Stimulated activated naive CD4-positive, alpha-beta T cell (primary cell): ENCODE data around the gene WFIKKN2.

Experiments used
- DNase-seq, 6 experiments: peaks; one replicate each; lab custom pipeline; 2025; lab: John Stamatoyannopoulos, UW

WFIKKN2 gene

GRCh38 chr17:50834429-50835300 is 721 bp upstream of the WFIKKN2 start:
- no peak for DNase-seq

DNA sequence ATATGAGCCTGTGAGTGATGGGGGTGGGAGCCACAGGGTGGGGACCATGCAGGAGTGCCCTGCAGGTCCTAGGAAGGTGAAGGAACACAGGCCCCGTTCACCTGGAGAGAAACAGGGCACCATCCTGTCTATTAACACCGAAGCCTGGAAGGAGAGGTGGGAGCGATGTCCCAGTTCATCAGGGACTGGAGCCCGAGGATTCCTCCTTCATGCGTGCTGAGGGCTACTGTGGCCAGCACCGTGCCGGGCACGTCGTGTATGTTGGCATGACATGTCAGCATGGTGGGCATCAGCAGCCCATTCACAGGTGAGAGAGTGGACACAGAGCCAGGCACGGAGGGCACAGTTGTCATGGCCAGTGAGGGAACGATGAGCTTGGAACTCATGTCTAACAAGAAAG is 1.4 kb downstream of the WFIKKN2 start:
- DNase-seq: no peak

DNA sequence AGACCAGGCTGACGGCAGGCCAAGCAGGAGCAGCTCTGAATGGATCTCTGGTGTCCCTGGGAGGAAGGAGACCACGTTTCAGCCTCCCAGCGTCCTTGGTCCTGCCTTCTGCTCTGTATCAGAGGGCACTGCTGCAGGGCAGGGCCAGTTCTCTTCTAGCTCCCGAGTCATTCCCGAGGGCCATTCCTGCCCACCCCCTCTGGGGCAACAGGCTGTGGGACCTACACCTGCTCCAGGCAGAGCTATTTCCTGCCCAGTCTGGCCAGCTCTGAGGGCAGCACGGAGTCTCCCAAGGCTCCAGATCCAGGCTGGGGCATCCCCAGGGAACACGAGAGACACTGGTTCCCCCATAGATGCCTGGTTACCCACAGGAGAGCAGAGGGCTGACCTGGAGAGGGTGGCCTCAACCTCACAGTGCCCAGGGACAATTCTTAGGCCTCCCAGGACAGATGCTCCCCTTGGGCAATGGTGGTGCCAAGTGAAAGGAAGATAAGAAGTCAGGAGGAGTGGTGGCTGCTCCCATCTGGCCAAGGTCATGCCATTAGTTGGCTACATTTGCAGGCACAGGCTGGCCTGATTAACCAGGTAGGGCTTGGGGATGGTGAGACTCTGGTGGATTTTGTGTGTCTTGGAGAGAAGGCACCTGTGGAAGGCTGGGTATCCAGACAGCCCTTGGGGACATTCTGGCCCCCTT is 2.0 kb downstream of the WFIKKN2 start:
- DNase-seq: no peak

DNA sequence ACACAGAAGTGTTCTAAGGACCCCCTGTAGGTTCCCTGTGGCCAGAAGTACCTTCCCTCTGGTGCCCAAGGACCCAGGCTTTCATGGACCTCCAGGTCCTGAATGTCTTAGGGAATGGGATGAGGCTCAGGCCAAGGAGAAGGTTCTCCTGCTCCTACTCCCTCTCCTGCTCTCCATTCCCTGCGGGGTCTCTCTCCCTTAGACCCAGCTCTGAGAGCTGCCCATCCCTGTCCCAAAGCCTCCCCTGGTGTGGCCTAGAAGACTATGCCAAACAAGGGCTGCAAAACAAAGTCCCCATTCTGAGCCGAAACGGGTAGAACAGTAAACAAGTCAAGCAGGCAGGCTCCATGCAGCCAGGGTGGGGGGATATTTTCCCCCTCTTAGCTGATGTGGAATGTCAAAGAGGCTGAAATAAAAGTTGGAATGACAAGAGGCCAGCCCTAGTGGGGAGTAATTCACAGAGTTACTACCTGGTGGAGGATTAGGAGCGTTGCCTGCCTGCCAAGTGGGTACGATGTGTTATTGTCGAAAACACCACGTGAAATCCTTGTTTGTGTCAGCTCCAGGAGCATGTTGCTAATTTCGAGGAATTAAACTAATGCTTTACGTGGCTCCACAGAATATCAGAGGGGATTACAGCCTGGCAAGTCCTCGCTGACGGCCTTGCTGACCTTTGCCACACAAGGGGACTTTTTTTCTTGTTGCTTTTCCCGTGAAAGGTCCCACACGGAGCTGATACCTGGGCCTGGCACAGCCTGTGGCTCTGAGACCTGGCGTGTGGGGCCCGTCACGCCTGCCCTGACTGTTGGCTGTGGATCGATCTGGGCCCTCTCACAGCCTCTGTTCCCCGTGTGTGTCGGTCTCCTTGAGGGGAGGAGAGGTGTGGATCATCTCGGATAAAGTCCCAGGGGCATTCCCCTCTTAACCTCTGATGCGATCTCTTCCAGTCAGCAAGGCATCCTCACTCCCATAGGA is 2.9 kb downstream of the WFIKKN2 start:
- no peak for DNase-seq

DNA sequence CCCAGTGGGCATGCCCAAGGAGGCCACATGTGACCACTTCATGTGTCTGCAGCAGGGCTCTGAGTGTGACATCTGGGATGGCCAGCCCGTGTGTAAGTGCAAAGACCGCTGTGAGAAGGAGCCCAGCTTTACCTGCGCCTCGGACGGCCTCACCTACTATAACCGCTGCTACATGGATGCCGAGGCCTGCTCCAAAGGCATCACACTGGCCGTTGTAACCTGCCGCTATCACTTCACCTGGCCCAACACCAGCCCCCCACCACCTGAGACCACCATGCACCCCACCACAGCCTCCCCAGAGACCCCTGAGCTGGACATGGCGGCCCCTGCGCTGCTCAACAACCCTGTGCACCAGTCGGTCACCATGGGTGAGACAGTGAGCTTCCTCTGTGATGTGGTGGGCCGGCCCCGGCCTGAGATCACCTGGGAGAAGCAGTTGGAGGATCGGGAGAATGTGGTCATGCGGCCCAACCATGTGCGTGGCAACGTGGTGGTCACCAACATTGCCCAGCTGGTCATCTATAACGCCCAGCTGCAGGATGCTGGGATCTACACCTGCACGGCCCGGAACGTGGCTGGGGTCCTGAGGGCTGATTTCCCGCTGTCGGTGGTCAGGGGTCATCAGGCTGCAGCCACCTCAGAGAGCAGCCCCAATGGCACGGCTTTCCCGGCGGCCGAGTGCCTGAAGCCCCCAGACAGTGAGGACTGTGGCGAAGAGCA is 4.4 kb downstream of the WFIKKN2 start:
- DNase-seq: no peak

- DNase-seq: no peak
These were observed 5.0 kb downstream of the WFIKKN2 start for GRCh38 chr17:50840311-50840851.

GRCh38 chr17:50841277-50841948 is 6.0 kb downstream of the WFIKKN2 start:
- no peak for DNase-seq

- DNase-seq: peak in 5 of 6 experiments; percentile 18 to 57 (median 27)
These were observed 6.6 kb downstream of the WFIKKN2 start for GRCh38 chr17:50841949-50842354.

- no peak for DNase-seq
These were observed 7.2 kb downstream of the WFIKKN2 start for GRCh38 chr17:50842506-50843149.

- no peak for DNase-seq
These were observed 7.9 kb downstream of the WFIKKN2 start for GRCh38 chr17:50843150-50843905.

- DNase-seq: no peak
These were observed 8.8 kb downstream of the WFIKKN2 start for GRCh38 chr17:50844117-50844700.

DNA sequence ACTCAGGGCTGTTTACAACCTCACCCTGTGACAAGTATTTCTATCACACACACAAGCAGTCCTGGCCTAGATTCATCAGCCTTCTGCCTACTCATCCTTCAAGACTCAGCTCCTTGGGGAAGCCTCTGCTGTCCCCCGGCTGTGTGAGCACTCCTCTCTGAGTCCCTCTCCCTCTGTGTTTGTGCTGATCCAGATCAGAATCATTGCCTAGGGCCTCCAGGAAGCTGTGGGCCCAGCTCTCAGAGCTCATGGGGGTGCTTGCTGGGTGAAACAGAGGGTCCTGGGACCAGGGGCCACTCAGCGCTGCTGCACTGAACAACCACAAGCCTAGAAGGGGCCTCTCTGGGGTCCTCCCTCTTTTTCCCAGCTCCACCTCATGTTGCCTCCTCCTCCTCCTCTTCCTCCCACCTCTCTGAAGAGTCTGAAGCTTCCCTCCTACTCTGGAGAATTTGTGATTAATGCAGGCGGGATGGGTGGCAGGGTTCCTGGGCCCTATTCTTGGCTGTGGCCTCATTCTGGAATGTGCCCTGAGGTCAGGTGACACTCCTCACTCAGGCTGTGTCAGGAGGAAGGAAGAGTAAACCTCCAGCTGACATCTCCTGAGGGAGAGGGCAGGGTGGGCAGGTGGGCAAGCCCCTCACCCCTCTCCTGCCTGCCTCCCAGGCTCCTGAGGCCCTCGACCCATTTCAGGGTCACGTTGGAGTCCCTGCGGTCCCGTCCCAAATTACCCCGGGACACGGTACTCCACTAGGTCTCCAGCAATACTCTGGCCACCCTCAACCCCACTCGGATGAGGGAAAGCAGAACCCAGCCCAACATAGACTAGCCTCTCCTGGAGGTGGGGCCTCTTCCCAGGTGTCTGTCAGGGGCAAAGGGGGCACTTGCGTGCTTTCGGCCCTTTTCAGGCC is 10.1 kb downstream of the WFIKKN2 start:
- no peak for DNase-seq

GRCh38 chr17:50847566-50847965 is 12.2 kb downstream of the WFIKKN2 start:
- DNase-seq: no peak

GRCh38 chr17:50848039-50848438 is 12.7 kb downstream of the WFIKKN2 start:
- DNase-seq: no peak

DNA sequence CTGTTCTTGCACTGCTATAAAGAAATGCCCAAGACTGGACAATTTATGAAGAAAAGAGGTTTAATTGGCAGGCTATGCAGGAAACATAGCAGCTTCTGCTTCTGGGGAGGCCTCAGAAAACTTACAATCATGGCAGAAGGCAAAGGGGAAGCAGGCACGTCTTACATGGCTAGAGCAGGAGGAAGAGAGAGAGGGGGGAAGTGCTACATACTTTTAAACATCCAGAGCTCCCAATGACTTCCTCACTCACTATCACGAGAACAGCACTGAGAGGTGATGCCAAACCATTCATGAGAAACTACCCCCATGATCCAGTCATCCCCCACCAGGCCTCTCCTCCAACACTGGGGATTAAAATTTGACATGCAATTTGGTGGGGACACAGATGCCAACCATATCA is 13.3 kb downstream of the WFIKKN2 start:
- no peak for DNase-seq

- DNase-seq: no peak
These were observed 15.3 kb downstream of the WFIKKN2 start for GRCh38 chr17:50850640-50851039.

DNA sequence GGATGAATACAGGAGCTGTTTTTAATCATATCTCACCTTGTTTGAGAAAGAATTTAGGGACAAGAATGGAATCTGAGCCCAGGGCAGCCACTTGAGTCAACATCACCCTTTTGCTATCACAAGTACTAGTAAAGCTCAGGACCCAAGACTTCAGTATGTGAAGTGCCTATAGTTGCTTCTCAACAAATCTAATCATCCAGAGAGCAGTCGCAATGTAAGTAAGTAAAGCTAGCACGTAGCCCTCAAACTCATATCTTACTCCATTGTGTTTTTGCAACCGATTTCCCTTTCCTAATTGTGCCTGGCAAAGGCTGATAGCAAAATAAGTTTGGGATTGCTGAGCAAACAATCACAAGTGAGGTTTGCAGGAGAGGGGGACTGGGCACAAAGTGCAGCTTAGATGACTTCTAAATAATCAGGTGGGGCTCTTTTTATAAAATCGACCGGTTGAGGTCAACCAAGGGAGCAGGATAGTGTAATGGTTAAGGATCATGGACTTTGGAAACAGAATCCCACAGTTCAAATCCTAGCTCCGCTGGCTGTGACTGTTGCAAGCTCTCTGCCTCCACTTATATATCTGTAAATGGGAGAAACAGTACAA is 17.7 kb downstream of the WFIKKN2 start:
- no peak for DNase-seq
